Trophoblast cell (in vitro differentiated cells and primary cell): Measurements from ENCODE around the gene ABCC3.
"Not testable (repeated sequence)": the region's sequence is repeated elsewhere in the genome, so short reads cannot be mapped to it uniquely, and the experiment has no call there.

Experiments used
- DNase-seq, 2 donors: peaks; one replicate each; pipeline ENCODE4 v3.0.0-alpha.2; 2016
- H2AFZ ChIP-seq: 2 replicates; pipeline ENCODE4 v1.6.1; 2013; ENCODE audit warnings: low read length, moderate library complexity, mild to moderate bottlenecking; ENCODE audit not compliant: insufficient read depth, poor library complexity
- H2AK5ac ChIP-seq: 2 replicates; pipeline ENCODE4 v1.6.1; 2013; ENCODE audit warnings: mild to moderate bottlenecking, low read length
- H2BK120ac ChIP-seq: 2 replicates; pipeline ENCODE4 v1.6.1; 2013; ENCODE audit warnings: low read length, mild to moderate bottlenecking, moderate library complexity; ENCODE audit not compliant: insufficient read depth, poor library complexity
- H2BK12ac ChIP-seq: 2 replicates; pipeline ENCODE4 v1.6.1; 2013; ENCODE audit warnings: mild to moderate bottlenecking, low read length, moderate library complexity
- H2BK5ac ChIP-seq: 2 replicates; pipeline ENCODE4 v1.6.1; 2013; ENCODE audit warnings: low read length, low read depth, moderate library complexity, mild to moderate bottlenecking; ENCODE audit not compliant: poor library complexity
- H3K14ac ChIP-seq: 2 replicates; pipeline ENCODE4 v1.6.1; 2013; ENCODE audit warnings: mild to moderate bottlenecking, low read length
- H3K18ac ChIP-seq: 2 replicates; pipeline ENCODE4 v1.6.1; 2013; ENCODE audit warnings: mild to moderate bottlenecking, low read length
- H3K23ac ChIP-seq: 2 replicates; pipeline ENCODE4 v1.6.1; 2013; ENCODE audit warnings: low read length
- H3K27ac ChIP-seq: 2 replicates; pipeline ENCODE4 v1.5.1; 2013; ENCODE audit warnings: low read depth, mild to moderate bottlenecking, inconsistent platforms, low read length, moderate library complexity
- H3K27me3 ChIP-seq: 2 replicates; pipeline ENCODE4 v1.6.1; 2013; ENCODE audit warnings: inconsistent platforms, mild to moderate bottlenecking, low read length, moderate library complexity; ENCODE audit not compliant: insufficient read depth
- H3K36me3 ChIP-seq, 2 experiments: 1 replicate in 1 of 2; 2 replicates in 1 of 2; pipeline ENCODE4 v1.6.1; 2013; ENCODE audit warnings: low read length in 2 of 2, mild to moderate bottlenecking in 2 of 2, moderate library complexity in 1 of 2; ENCODE audit not compliant: insufficient read depth in 2 of 2, control insufficient read depth in 1 of 2
- H3K4ac ChIP-seq: 2 replicates; pipeline ENCODE4 v1.6.1; 2013; ENCODE audit warnings: low read depth, mild to moderate bottlenecking, low read length, moderate library complexity
- H3K4me1 ChIP-seq, 2 experiments: 1 replicate in 1 of 2; 2 replicates in 1 of 2; pipeline ENCODE4 v1.6.1; 2013; ENCODE audit warnings: low read length in 2 of 2, mild to moderate bottlenecking in 2 of 2, moderate library complexity in 1 of 2; ENCODE audit not compliant: insufficient read depth in 2 of 2, control insufficient read depth in 1 of 2
- H3K4me2 ChIP-seq: 2 replicates; pipeline ENCODE4 v1.6.1; 2013; ENCODE audit warnings: inconsistent platforms, mild to moderate bottlenecking, low read length, moderate library complexity
- H3K4me3 ChIP-seq: 2 replicates; pipeline ENCODE4 v1.5.1; 2013; ENCODE audit warnings: mild to moderate bottlenecking, low read depth, low read length, inconsistent platforms
- H3K79me1 ChIP-seq: one replicate; pipeline ENCODE4 v1.6.1; 2013; ENCODE audit warnings: low read length
- H3K79me2 ChIP-seq: 2 replicates; pipeline ENCODE4 v1.6.1; 2013; ENCODE audit warnings: low read length, mild to moderate bottlenecking; ENCODE audit not compliant: control insufficient read depth, insufficient read depth, poor library complexity
- H3K9ac ChIP-seq: 2 replicates; pipeline ENCODE4 v1.6.1; 2013; ENCODE audit warnings: mild to moderate bottlenecking, low read length
- H3K9me3 ChIP-seq: 2 replicates; pipeline ENCODE4 v1.6.1; 2013; ENCODE audit warnings: low read depth, mild to moderate bottlenecking, control low read depth, inconsistent platforms, low read length; ENCODE audit not compliant: insufficient read depth
- H4K12ac ChIP-seq: 2 replicates; pipeline ENCODE4 v1.6.1; 2013; ENCODE audit warnings: low read depth, mild to moderate bottlenecking, low read length, moderate library complexity
- H4K8ac ChIP-seq: 2 replicates; pipeline ENCODE4 v1.6.1; 2013; ENCODE audit warnings: low read depth, mild to moderate bottlenecking, low read length, moderate library complexity
- H4K91ac ChIP-seq: one replicate; pipeline ENCODE4 v1.6.1; 2013; ENCODE audit warnings: low read depth, mild to moderate bottlenecking, low read length, moderate library complexity
- WGBS: extraction: QIAGEN DNeasy Blood & Tissue Kit; methylation state at CpG from one replicate; pipeline ENCODE4 v1.1.7; 2013; ENCODE audit warnings: missing lambda C conversion rate; ENCODE audit not compliant: insufficient read length, insufficient coverage; ENCODE audit errors: extremely low coverage; 5-methylcytosine and 5-hydroxymethylcytosine counted together

The ABCC3 gene

DNA sequence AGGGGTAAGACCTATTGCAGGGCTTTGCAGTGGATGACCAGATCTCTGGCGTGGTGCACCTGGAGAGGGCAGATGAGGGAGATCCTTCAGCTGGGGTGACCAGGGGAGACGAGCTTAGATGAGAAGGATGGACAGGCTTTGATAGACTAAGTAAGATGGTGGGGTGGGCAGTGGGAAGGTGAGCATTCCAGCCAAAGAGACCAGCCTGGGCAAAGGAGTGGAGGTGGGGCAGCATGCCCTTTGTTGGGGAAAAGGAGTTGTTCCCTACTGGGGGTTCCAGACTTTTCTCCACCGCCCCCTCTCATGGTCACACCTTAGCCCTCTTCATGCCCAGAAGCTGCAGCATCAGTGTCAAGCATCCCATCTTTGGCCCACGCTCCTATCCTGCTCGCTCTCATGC lies 45.4 kb downstream of the ABCC3 start:
- Histone ChIP-seq H4K91ac (no peak overlapping the region), H3K9me3 (no peaks in the 10 kb centered on the region), H3K79me1 (peaks cover 2% of the 10 kb centered on the region), H3K18ac (no peak overlapping the region), H4K8ac (no peak overlapping the region), H3K4ac (no peak overlapping the region), H2AFZ (no peak overlapping the region), H3K79me2 (no peaks in the 10 kb centered on the region), H3K27me3 (no peaks in the 10 kb centered on the region), H3K14ac (no peak overlapping the region), H3K4me1 (peaks cover 4 to 9% of the 10 kb centered on the region in 2 experiments), H3K27ac (no peak overlapping the region), H2BK5ac (no peak overlapping the region), H3K4me2 (no peak overlapping the region), H2BK12ac (no peak overlapping the region), H2BK120ac (no peak overlapping the region), H3K36me3 (no peaks in the 10 kb centered on the region), H2AK5ac (no peak overlapping the region), H3K23ac (no peak overlapping the region), H3K4me3 (no peak overlapping the region), H3K9ac (no peak overlapping the region), H4K12ac (no peak overlapping the region)
- WGBS = no CpG with 5 or more reads among the region's 5 CpGs
- DNase-seq = no peak

DNA sequence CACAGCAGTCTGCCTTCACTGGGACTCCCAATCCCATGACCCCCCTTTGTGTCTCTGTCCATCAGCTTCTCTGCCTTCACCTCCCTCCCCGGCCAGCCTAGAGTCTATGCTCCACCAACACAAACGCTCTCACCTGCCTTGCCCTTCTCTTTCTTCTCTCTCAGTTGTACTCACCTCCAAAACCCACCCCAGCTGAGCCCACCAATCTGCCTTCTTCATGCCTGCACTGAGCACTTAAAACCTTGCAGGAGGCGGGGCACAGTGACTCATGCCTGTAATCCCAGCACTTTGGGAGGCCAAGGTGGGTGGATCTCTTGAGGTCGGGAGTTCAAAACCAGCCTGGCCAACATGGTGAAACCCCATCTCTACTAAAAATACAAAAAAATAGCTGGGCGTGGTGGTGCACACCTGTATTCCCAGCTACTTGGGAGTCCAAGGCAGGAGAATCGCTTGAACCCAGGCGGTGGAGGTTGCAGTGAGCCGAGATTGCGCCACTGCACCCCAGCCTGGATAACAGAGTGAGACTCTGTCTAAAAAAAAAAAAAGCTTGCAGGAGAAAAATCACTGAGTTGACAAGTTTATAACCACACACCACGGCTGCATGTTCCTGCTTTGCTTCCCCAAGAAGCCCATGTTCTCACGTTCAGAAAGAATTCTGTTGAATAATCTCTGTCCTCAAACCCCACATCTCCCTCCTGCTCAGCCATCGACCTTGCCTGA lies 46.0 kb downstream of the ABCC3 start:
- H3K27me3 ChIP-seq, H2AFZ ChIP-seq, H3K4me2 ChIP-seq, H3K4me1 ChIP-seq, H3K79me2 ChIP-seq, DNase-seq, H3K14ac ChIP-seq, H2BK5ac ChIP-seq, H4K91ac ChIP-seq, H3K79me1 ChIP-seq, H3K4ac ChIP-seq, H3K36me3 ChIP-seq, H4K12ac ChIP-seq, H3K18ac ChIP-seq, H3K9ac ChIP-seq, H3K9me3 ChIP-seq, H4K8ac ChIP-seq, H3K4me3 ChIP-seq, H3K23ac ChIP-seq, H2BK120ac ChIP-seq, H2BK12ac ChIP-seq, H3K27ac ChIP-seq, H2AK5ac ChIP-seq: not testable (repeated sequence)
- no CpG with 5 or more reads among the region's 12 CpGs for WGBS

DNA sequence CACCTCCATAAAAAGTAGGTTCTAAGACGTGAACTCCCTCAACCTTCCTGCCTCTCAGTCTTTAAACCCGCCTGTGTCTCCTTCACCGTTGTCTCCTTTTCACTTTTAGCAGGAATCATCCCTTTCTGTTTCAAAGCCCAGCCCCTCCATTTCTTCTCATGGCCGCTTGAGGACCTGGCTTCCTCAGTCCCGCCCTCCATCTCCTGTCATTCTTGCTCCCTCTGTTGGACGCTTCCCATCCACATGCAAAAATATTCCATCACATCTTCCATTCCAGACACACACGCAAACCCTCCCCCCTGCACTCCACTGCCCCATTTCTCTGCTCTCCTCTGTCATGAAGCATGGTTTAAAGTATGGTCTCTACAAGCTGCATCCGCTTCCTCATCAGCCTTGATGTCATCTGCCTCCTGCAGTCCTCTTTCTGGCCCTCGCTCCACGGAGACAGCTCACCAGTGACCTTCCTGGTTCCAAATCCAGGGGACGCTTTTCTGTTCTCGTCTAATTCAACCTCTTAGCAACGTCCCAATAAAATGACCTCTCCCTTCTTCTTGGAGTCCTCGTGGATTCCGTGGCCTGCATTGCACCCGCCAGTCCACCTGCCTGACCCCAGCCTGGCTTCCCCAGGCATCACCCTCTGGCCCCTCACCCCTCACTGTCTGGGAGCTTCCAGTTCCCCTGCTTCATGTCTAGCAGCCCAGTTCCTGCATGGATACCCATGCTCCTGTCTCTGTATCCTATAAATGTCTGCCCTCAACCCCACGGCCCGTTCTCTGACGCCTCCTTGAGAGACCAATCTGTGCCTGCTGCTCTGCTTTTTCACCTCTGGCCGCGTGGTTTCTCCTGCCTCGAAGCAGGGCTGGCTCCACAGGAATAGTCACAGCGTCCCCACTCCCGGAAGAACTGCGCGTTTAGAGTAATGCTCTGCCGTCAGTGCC lies 46.9 kb downstream of the ABCC3 start:
- H3K18ac ChIP-seq = no peak overlapping the region
- no peak overlapping the region for H3K14ac ChIP-seq
- H3K4me3 ChIP-seq = no peak overlapping the region
- no peak overlapping the region for H2AK5ac ChIP-seq
- H2BK12ac ChIP-seq = no peak overlapping the region
- peaks cover 2% of the 10 kb centered on the region for H3K79me1 ChIP-seq
- H4K12ac ChIP-seq = no peak overlapping the region
- no peak overlapping the region for H4K91ac ChIP-seq
- H2AFZ ChIP-seq = no peak overlapping the region
- H3K27ac ChIP-seq = no peak overlapping the region
- WGBS = no CpG with 5 or more reads among the region's 27 CpGs
- H3K79me2 ChIP-seq = no peaks in the 10 kb centered on the region
- H3K9me3 ChIP-seq = no peaks in the 10 kb centered on the region
- H3K4ac ChIP-seq = no peak overlapping the region
- no peak overlapping the region for H2BK5ac ChIP-seq
- H3K4me1 ChIP-seq = peaks cover 4 to 9% of the 10 kb centered on the region in 2 experiments
- peak; percentile 46 to 78 for DNase-seq
- no peak overlapping the region for H3K9ac ChIP-seq
- no peaks in the 10 kb centered on the region for H3K27me3 ChIP-seq
- H3K23ac ChIP-seq = no peak overlapping the region
- no peak overlapping the region for H3K4me2 ChIP-seq
- no peak overlapping the region for H2BK120ac ChIP-seq
- H3K36me3 ChIP-seq = no peaks in the 10 kb centered on the region
- H4K8ac ChIP-seq = no peak overlapping the region

DNA sequence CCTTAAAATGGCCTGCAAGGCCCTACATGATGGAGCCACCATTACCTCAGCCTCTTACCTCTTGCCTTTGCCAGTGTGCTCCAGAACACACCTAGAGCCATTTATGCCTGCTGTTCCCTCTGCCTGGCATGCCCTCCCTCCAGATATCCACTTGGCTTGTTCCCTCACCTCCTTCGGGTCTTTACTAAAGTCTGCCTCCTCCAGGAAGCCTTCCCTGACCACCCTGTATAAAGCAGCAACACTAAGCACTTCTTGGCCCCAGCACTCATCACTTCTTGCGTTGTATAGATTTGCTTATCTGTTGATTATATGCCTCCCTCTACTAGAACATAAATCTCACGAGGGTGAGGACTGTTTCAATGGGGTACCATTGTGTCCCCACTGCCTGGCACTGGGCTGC lies 47.8 kb downstream of the ABCC3 start:
- Histone ChIP-seq H3K14ac (no peak overlapping the region), H4K91ac (no peak overlapping the region), H3K4me3 (no peak overlapping the region), H2AFZ (no peak overlapping the region), H3K4me2 (no peak overlapping the region), H3K9me3 (no peaks in the 10 kb centered on the region), H3K4ac (no peak overlapping the region), H3K9ac (no peak overlapping the region), H4K8ac (no peak overlapping the region), H4K12ac (no peak overlapping the region), H3K79me1 (peaks cover 2% of the 10 kb centered on the region), H3K4me1 (peaks cover 9 to 18% of the 10 kb centered on the region in 2 experiments), H3K18ac (no peak overlapping the region), H2AK5ac (no peak overlapping the region), H2BK5ac (no peak overlapping the region), H3K79me2 (no peaks in the 10 kb centered on the region), H3K27me3 (no peaks in the 10 kb centered on the region), H3K23ac (no peak overlapping the region), H3K36me3 (no peaks in the 10 kb centered on the region), H2BK12ac (no peak overlapping the region), H3K27ac (no peak overlapping the region), H2BK120ac (no peak overlapping the region)
- WGBS = no CpG with 5 or more reads among the region's 3 CpGs
- DNase-seq = no peak
